SW480 (cell line): ENCODE results near the gene IGFBP6.

Experiments
- DNase-seq: peaks from one replicate; pipeline ENCODE4 v3.0.0-alpha.2; 2016; ENCODE audit warnings: low spot score

The IGFBP6 gene

DNA sequence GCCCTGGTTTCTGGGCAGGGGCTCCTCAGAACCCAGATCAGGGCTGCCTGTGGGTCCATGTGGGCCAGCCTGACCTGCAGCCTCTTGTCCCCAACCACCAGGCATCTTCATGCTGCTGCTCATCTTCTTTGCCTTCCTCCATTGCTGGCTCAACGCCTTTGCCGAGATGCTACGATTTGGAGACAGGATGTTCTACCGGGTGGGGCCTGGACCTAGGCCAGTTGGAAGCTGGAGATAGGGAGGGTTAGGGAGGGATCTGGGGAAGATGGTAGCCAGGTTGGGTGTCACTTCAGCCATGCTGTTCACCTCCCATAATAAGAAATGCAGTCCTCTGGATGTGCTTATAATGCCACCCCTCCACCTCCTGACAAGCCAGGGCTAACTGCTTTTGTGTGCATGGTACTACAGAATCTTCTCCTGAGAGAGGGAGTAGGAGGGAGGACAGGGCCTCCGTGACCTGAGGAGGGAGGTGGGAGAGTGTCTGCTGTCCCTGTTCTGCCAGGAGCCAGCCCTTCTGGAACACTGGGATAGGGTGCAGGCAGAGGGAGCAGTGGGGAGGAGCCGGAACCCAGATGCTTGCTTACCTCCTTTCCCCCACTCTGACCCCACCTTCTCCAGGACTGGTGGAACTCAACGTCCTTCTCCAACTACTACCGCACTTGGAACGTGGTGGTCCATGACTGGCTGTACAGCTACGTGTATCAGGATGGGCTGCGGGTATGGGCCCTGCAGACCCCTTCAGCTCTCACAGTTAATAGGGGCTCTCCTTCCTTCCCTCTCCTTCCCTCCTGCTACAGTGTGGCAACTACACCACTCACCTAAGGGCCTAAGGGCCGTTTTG is 23.4 kb downstream of the IGFBP6 start:
- no peak for DNase-seq

- DNase-seq = no peak
These were observed 25.5 kb downstream of the IGFBP6 start for GRCh38 chr12:53122961-53123468.

DNA sequence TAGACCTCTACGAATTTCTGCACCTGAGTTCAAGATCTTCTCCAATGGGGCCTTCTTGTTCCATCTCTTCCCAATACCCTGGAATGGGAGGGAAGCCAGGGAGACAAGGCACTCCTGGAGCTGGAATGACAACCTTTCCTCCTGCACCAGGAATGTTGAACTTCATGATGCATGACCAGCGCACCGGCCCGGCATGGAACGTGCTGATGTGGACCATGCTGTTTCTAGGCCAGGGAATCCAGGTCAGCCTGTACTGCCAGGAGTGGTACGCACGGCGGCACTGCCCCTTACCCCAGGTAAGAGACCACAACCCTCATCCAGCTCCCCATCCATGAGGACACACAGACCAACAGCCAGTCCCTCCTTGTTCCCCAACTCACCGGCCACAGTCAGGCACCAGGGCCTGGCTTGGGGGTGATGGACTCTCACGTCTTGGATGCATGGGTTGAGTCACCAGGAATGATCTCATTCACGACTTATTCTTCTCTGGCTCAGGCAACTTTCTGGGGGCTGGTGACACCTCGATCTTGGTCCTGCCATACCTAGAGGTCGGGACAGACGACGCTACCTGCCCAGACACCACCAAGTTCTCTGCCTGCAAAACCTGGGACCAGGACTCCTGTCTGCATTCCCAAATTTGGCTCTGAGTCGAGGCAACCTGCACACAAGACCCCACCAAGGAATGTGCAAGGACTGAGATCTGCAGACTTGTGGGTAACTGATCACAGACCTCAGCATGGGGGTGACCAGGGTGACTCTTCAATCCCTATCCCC is 26.3 kb downstream of the IGFBP6 start:
- DNase-seq = no peak

GRCh38 chr12:53124352-53124723 is 26.9 kb downstream of the IGFBP6 start:
- no peak for DNase-seq

DNA sequence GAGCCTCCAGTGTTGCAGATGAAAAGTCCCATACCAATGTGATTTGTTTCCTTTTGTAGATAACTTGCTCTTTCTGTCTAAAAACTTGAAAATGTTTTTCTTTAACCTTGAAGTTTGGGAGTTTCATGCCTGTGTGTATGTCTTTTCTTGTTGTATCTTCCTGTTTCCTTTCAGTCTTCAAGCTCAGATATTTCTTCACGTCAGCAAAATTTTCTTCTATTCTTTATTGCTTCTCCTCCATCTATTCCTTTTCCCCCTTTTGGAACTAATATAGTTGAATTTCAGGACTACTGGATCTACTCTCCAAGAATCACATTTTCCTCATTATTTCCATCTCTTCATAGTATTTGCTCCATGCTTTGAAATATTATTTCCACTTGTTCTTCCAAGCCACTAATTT is 29.7 kb downstream of the IGFBP6 start:
- no peak for DNase-seq

- no peak for DNase-seq
These were observed 31.5 kb downstream of the IGFBP6 start for GRCh38 chr12:53128780-53129569.

GRCh38 chr12:53131844-53132243 is 34.4 kb downstream of the IGFBP6 start:
- DNase-seq = no peak

DNA sequence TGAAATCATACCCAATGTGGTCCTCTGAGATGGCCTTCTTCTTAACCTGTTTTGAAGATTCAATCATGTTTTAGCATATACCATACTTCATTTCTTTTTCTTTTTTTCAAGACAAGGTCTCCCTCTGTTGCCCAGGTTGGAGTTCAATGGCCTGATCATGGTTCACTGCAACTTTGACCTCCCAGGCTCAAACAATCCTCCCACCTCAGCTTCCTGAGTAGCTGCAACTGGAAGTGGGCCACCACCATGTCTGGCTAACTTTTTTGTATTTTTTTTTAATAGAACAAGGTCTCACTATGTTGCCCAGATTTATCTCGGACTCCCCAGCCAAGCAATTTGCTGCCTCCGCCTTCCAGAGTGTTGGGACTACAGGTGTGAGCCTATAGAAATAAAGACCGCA is 36.3 kb downstream of the IGFBP6 start:
- DNase-seq = no peak

- no peak for DNase-seq
These were observed 45.9 kb downstream of the IGFBP6 start for GRCh38 chr12:53143355-53143754.

DNA sequence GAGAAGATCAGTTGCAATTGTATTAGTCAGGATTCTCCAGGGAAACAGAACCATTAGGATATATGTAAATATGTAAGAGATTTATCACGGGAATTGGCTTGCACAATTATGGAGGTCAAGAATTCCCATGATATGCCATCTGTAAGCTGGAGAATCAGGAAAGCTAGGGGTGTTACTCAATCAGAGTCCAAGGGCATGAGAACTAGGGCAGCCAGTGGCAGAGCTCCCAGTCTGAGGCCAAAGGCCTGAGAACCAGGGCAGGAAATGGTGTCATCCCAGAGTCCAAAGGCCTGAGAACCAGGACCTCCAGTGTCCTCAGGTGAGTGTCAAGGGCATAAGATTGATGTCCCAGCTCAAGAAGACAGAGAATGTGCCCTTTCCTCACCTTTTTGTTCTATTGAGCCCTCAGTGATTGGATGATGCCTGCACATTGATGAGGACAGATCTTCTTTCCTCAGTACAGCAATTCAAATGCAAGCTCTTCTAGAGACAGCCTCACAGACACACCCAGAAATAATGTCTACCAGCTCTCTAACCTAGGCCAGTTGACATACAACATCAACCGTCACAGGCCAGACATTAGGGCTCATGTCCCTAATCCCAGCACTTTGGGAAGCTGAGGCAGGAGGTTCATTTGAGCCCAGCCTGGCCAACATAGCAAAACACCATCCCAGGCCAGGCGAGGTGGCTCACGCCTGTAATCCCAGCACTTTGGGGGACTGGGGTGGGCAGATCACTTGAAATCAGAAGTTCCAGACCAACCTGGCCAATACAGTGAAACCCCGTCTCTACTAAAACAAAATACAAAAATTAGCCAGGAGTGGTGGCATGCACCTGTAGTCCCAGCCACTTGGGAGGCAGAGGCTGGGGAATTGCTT is 48.2 kb downstream of the IGFBP6 start:
- DNase-seq = no peak

DNA sequence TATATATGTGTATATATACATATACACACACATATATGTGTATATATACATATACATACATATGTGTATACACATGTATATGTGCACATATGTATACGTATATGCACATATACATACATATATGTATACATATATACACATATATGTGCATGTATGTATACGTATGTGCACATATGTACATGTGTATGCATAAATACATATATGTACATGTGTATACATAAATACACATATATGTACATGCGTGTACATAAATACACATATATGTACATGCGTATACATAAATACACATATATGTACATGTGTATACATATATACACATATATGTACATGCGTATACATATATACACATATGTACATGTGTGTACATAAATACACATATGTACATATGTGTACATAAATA is 49.7 kb downstream of the IGFBP6 start:
- DNase-seq = no peak

GRCh38 chr12:53147653-53148052 is 50.2 kb downstream of the IGFBP6 start:
- no peak for DNase-seq

- no peak for DNase-seq
These were observed 53.6 kb downstream of the IGFBP6 start for GRCh38 chr12:53151039-53151438.
